ENCODE results near the gene PCDH15. TPM values are rescaled to one million over a fixed set of nuclear protein-coding genes. Genes with fewer than 3 reads are reported as not detected.

The PCDH15 gene
- total and polyA plus RNA-seq, 2 of the 13 experiments (the other 11 are each of a cell fraction or from before 2014, with no cell fraction given), result not detected

DNA sequence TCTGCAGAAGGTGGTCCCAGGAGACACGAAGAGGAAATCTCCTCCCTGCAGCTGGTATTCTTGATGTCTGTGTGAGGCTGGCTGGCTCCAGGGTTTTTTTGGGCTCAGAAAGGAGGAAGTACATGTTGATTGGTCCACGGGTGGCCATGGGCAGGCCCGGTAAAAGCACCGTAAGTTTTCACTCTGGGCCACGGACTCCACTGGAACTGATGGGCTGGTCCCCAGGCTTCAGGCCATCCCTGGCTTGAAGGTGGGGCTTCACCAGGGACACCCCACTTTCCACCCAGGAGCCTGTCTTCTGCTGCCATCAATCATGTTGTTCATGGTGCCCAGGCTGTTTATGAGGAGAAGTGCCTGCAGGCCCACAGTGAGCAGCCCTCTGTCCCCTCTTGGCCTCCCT lies 736.8 kb downstream of the PCDH15 start (continued):
- TF ChIP-seq, protein P1, sequence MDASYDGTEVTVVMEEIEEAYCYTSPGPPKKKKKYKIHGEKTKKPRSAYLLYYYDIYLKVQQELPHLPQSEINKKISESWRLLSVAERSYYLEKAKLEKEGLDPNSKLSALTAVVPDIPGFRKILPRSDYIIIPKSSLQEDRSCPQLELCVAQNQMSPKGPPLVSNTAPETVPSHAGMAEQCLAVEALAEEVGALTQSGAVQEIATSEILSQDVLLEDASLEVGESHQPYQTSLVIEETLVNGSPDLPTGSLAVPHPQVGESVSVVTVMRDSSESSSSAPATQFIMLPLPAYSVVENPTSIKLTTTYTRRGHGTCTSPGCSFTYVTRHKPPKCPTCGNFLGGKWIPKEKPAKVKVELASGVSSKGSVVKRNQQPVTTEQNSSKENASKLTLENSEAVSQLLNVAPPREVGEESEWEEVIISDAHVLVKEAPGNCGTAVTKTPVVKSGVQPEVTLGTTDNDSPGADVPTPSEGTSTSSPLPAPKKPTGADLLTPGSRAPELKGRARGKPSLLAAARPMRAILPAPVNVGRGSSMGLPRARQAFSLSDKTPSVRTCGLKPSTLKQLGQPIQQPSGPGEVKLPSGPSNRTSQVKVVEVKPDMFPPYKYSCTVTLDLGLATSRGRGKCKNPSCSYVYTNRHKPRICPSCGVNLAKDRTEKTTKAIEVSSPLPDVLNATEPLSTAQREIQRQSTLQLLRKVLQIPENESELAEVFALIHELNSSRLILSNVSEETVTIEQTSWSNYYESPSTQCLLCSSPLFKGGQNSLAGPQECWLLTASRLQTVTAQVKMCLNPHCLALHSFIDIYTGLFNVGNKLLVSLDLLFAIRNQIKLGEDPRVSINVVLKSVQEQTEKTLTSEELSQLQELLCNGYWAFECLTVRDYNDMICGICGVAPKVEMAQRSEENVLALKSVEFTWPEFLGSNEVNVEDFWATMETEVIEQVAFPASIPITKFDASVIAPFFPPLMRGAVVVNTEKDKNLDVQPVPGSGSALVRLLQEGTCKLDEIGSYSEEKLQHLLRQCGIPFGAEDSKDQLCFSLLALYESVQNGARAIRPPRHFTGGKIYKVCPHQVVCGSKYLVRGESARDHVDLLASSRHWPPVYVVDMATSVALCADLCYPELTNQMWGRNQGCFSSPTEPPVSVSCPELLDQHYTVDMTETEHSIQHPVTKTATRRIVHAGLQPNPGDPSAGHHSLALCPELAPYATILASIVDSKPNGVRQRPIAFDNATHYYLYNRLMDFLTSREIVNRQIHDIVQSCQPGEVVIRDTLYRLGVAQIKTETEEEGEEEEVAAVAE (CRISPR knock-in tag; IDR thresholded peaks at IDR 0.05; ENCODE audit: borderline replicate concordance), result no peak
- TF ChIP-seq ZNF629 (CRISPR knock-in tag; conservative IDR thresholded peaks at IDR 0.05), result no peak
- TF ChIP-seq SATB2 (CRISPR knock-in tag; IDR thresholded peaks at IDR 0.05), result no peak
- TF ChIP-seq, protein P2, sequence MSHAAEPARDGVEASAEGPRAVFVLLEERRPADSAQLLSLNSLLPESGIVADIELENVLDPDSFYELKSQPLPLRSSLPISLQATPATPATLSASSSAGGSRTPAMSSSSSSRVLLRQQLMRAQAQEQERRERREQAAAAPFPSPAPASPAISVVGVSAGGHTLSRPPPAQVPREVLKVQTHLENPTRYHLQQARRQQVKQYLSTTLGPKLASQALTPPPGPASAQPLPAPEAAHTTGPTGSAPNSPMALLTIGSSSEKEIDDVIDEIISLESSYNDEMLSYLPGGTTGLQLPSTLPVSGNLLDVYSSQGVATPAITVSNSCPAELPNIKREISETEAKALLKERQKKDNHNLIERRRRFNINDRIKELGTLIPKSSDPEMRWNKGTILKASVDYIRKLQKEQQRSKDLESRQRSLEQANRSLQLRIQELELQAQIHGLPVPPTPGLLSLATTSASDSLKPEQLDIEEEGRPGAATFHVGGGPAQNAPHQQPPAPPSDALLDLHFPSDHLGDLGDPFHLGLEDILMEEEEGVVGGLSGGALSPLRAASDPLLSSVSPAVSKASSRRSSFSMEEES (CRISPR knock-in tag; IDR thresholded peaks at IDR 0.05), result no peak
- no peak for TF ChIP-seq BRCA1 (CRISPR knock-in tag; IDR thresholded peaks at IDR 0.05)
- no peak for TF ChIP-seq ZIK1 (CRISPR knock-in tag; IDR thresholded peaks at IDR 0.05; ENCODE audit: borderline replicate concordance, low read depth)
- TF ChIP-seq, protein P3, sequence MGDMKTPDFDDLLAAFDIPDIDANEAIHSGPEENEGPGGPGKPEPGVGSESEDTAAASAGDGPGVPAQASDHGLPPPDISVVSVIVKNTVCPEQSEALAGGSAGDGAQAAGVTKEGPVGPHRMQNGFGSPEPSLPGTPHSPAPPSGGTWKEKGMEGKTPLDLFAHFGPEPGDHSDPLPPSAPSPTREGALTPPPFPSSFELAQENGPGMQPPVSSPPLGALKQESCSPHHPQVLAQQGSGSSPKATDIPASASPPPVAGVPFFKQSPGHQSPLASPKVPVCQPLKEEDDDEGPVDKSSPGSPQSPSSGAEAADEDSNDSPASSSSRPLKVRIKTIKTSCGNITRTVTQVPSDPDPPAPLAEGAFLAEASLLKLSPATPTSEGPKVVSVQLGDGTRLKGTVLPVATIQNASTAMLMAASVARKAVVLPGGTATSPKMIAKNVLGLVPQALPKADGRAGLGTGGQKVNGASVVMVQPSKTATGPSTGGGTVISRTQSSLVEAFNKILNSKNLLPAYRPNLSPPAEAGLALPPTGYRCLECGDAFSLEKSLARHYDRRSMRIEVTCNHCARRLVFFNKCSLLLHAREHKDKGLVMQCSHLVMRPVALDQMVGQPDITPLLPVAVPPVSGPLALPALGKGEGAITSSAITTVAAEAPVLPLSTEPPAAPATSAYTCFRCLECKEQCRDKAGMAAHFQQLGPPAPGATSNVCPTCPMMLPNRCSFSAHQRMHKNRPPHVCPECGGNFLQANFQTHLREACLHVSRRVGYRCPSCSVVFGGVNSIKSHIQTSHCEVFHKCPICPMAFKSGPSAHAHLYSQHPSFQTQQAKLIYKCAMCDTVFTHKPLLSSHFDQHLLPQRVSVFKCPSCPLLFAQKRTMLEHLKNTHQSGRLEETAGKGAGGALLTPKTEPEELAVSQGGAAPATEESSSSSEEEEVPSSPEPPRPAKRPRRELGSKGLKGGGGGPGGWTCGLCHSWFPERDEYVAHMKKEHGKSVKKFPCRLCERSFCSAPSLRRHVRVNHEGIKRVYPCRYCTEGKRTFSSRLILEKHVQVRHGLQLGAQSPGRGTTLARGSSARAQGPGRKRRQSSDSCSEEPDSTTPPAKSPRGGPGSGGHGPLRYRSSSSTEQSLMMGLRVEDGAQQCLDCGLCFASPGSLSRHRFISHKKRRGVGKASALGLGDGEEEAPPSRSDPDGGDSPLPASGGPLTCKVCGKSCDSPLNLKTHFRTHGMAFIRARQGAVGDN (CRISPR knock-in tag; IDR thresholded peaks at IDR 0.05), result no peak

Data from HepG2 (cell line).